Activated CD4-positive, alpha-beta T cell treated with anti-CD3 and anti-CD28 coated beads, Interleukin-2, Interleukin-4, amounts not matched to agents 100 ng/mL and 50 ng/mL, durations not matched to agents 16 hours and 8 hours (primary cell): ENCODE measurements around the gene UGP2.
"Not testable (repeated sequence)": the region's sequence is repeated elsewhere in the genome, so short reads cannot be mapped to it uniquely, and the experiment has no call there.

Experiments
- DNase-seq: peaks from one replicate; pipeline ENCODE4 v3.0.0-alpha.2; 2020; ENCODE audit warnings: low spot score

The UGP2 gene

GRCh38 chr2:63840081-63840784, 1.5 kb upstream of the UGP2 start:
- peak; percentile 21 for DNase-seq

DNA sequence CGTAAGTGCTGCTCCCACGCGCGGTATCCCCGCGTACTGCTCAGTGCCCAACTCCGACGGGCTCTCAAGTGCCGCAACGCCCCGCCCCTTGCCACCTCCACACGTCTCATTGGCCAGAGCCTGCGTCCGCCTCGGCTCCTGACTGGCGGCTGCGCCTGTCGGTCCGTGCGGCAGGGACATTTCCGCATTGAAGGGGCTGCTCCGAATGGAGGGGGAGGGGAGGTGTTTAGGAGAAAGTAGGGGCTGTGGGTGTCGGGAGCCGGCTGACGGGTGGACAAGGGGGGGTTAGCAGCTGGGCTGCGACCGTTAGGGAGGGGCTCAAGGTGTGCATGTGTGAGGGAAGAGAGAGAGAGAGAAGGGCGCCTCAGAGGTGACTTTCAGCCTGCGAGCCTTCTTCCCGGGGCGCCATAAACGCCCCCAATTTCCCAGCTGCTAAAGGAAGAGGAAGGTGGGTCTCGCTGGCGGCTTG, 877 bp upstream of the UGP2 start:
- DNase-seq: peak; percentile 98

GRCh38 chr2:63842149-63843061, 709 bp downstream of the UGP2 start:
- no peak for DNase-seq

- DNase-seq: no peak
Measured at GRCh38 chr2:63843093-63843492, 1.4 kb downstream of the UGP2 start.

- no peak for DNase-seq
Measured at GRCh38 chr2:63843791-63844190, 2.1 kb downstream of the UGP2 start.

- DNase-seq: no peak
Measured at GRCh38 chr2:63844616-63845015, 2.9 kb downstream of the UGP2 start.

GRCh38 chr2:63845866-63846265, 4.2 kb downstream of the UGP2 start:
- DNase-seq: no peak

- no peak for DNase-seq
Measured at GRCh38 chr2:63846487-63846886, 4.8 kb downstream of the UGP2 start.

DNA sequence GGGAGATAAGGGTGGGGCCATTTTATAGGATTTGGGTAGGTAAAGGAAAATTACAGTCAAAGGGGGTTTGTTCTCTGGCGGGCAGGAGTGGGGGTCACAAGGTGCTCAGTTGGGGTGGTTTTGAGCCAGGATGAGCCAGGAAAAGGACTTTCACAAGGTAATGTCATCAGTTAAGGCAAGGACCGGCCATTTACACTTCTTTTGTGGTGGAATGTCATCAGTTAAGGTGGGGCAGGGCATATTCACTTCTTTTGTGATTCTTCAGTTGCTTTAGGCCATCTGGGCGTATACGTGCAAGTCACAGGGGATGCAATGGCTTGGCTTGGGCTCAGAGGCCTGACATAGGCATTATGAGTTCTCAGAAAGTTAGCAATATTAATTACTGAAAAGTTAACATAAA, 5.9 kb downstream of the UGP2 start:
- not testable (repeated sequence) for DNase-seq

GRCh38 chr2:63849381-63850203, 7.9 kb downstream of the UGP2 start:
- no peak for DNase-seq

- no peak for DNase-seq
Measured at GRCh38 chr2:63850204-63850571, 8.5 kb downstream of the UGP2 start.

DNA sequence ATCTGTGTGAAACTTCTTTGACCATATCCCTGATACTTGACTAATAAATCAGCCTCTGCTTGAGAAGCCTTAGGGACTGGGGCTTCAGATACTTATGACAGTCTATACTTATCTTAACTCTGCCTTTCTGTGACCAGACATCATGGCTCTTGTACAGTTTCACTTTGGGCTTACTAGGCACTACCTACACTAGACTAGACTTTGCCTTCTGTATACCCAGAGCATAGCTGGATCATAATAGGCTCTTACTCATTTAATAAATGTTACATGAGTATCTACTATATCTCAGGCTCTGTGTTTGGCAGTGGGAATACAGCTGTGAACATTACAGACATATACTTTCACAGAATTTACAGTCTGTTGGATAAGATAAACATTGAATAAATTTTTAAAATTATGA, 9.0 kb downstream of the UGP2 start:
- DNase-seq: no peak

GRCh38 chr2:63851691-63852311, 10.1 kb downstream of the UGP2 start:
- no peak for DNase-seq

DNA sequence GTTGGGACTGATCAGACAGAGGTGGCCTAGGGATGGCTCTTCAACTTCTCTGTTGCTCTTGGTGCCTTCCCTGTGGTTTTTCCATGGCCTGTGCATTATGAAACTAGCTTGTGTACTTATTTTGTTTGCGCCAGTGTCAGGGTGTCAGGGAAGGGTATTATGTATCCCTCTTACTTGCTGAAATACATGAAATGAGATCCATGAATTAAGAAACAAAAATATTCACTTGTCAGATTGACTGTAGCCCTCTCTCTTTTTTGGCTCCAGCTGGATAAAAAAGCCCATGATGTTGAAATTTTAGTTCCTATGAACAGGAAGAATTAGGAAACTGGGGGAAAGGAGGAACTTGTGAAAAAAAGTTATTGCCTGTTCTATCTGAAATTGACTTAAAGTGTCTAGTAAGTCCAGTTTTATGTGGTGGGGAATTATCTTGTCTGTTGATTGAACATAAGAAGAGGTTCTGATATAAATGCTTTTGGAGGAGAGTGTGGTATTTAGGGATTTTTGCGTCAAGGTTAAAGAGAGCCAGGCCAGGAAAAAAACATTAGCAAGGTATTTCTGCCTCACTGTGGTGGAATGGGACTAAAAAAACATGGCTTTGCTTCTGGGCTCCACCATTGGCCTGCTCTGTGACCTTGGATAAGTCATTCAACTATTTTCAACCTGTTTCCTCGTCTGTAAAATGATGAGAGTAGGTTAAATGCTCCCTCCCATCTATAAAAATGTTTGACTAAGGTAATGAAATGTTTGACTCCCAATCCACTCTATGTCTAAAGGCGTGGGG, 12.0 kb downstream of the UGP2 start:
- no peak for DNase-seq

DNA sequence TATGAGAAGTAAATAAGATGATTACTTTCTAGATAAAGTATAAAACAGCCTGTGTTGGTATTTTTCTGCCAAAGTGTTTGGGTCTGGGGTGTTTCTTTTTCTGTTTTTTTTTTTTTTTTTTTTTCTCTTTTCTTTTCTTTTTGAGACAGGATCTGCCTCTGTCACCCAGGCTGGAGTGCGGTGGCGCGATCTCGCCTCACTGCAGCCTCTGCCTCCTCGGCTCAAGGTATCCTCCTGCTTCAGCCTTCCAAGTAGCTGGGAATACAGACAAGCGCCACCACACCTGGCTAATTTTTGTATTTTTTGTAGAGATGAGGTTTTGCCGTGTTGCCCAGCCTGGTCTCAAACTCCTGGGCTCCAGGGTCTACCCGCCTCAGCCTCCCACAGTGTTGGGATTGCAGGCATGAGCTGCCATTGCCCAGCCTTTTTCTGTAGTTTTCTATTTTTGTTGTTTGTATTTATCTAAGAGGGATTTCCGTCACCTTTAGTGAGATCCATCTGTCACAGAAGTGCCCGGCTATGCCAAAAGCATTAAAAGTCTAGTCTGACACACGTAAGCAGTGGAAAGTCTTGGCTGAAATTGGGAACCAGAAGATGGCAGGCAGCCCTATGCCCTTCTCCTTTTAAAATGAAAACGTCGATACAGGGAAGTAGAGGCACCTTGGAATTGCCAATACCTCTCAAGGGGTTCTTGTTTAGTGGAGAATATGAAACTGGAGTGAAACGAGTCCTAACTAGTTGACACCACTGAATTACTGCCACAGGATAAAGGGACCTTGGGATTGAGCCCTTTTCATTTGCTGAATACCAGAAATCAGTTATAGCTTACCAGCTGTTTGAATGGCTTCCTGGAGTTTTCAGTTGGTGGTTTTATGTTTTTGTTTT, 14.0 kb downstream of the UGP2 start:
- DNase-seq: no peak

- peak; percentile 67 for DNase-seq
Measured at GRCh38 chr2:63856303-63856603, 14.6 kb downstream of the UGP2 start.

DNA sequence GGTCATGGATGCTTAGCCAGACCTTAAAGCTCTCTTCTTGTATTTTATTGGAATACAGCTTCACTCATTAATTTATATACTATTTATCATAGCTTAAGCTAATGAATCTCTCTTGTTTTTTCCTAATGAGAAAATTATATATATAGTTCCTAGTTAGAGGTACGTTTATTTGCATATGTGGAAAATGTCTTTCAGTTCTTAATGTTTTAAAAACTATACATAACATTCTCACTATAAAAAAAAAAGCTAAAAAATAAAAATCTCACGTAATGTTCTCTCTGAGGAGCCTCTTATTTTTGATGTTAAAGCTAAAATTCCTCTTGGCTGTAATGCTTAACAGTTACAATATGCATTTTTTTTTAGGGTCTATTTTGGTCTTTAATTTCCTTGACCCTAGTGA, 16.6 kb downstream of the UGP2 start:
- no peak for DNase-seq

DNA sequence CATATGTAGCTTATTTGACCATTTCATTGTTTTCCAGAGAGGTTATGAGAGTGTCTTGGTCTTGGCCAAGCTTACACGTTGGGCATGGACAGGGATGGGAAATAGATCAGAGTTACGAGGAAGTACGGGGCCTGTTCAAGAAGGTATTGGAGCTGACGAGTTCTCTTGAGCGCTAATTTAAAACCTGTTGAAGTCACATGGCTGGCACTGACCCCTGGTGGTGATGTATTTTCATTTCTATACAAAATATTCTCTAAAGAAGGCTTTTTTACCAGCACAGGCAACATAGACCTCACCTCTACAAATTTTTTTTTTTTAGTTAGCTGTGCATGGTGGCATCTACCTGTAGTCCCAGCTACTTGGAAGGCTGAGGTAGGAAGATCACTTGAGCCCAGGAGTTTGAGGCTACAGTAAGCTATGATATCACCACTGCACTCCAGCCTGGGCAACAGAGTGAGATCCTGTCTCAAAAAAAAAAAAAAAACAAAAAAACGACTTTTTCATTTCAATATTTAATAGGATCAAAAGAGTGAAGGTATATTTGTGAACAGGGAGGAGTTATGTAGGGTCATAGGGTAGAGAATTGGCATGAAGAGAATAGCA, 19.6 kb downstream of the UGP2 start:
- DNase-seq: peak; percentile 27

DNA sequence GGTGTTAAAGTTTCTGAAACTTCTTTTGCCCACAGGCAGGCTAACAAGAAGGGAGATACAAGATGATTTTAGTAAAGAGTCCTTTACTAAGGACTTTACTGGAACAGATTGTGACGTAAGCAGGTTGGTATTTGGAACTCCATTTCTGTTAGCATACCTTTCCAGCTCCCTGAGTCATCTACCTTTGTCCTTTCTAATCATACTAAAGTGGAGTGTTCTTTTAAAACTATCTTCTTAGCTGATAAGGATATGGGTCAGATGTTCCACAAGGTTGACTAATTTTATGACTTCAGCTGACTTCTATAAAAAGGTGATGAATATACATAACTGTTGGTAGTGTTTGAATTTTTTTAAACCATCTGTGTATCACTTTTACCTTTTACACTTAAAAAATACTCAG, 21.1 kb downstream of the UGP2 start:
- DNase-seq: no peak

GRCh38 chr2:63863707-63864106, 22.0 kb downstream of the UGP2 start:
- DNase-seq: no peak
